Measurements from ENCODE around the gene SGK1.

SGK1 gene

DNA sequence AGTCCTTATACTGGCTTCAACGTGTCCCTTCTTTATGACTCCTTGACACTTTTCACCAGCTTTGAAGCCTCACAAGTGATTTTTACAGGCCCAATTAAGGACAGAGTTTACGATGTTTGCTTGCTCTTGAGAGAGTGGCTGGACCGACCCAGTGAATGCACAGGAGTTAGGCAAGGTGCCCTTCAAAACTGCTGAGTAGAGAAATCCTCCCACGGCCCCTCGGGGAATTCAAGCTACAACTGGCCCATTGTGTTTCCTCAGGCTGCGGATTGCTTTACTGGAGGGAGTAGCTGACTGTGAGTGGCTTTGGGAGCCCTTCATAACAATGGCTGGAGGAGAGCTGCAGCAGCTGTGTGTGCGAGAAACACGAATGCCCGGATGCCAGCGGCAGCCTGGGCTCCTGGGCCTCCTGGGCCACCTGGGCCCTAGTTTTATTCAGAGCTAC, 50.0 kb downstream of the SGK1 start:
- Histone ChIP-seq H3K27me3 (ENCODE audit: insufficient read depth, low read length) (no peaks in the 10 kb centered on the region), H3K27ac (ENCODE audit: low read depth, low read length, poor library complexity, severe bottlenecking) (no peak overlapping the region), H3K4me2 (ENCODE audit: low read length) (no peak overlapping the region), H3K4me1 (ENCODE audit: insufficient read depth, low read length, severe bottlenecking) (no peaks in the 10 kb centered on the region), H4K20me1 (ENCODE audit: insufficient read depth, low read length) (no peaks in the 10 kb centered on the region), H3K9me3 (ENCODE audit: low read length) (no peaks in the 10 kb centered on the region), H3K9me2 (ENCODE audit: low read depth, low read length) (no peaks in the 10 kb centered on the region), H3K79me2 (ENCODE audit: insufficient read depth, low read length) (no peaks in the 10 kb centered on the region), H3F3A (ENCODE audit: insufficient read depth, low read length) (no peaks in the 10 kb centered on the region), H3K9ac (ENCODE audit: low read length) (no peak overlapping the region), H3K36me3 (ENCODE audit: insufficient read depth, low read length) (no peaks in the 10 kb centered on the region), H2AFZ (ENCODE audit: low read length) (no peak overlapping the region), H3K4me3 (ENCODE audit: low read depth, low read length, poor library complexity, severe bottlenecking) (no peak overlapping the region)
- no peak for TF ChIP-seq EZH2 (IDR thresholded peaks at IDR 0.05; ENCODE audit: borderline replicate concordance, low read length)
- TF ChIP-seq, protein P1, sequence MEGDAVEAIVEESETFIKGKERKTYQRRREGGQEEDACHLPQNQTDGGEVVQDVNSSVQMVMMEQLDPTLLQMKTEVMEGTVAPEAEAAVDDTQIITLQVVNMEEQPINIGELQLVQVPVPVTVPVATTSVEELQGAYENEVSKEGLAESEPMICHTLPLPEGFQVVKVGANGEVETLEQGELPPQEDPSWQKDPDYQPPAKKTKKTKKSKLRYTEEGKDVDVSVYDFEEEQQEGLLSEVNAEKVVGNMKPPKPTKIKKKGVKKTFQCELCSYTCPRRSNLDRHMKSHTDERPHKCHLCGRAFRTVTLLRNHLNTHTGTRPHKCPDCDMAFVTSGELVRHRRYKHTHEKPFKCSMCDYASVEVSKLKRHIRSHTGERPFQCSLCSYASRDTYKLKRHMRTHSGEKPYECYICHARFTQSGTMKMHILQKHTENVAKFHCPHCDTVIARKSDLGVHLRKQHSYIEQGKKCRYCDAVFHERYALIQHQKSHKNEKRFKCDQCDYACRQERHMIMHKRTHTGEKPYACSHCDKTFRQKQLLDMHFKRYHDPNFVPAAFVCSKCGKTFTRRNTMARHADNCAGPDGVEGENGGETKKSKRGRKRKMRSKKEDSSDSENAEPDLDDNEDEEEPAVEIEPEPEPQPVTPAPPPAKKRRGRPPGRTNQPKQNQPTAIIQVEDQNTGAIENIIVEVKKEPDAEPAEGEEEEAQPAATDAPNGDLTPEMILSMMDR (IDR thresholded peaks at IDR 0.05; ENCODE audit: low read length): no peak

- H3K9me3 ChIP-seq (ENCODE audit: low read length): no peaks in the 10 kb centered on the region
- no peaks in the 10 kb centered on the region for H3K79me2 ChIP-seq (ENCODE audit: insufficient read depth, low read length)
- H3K4me3 ChIP-seq (ENCODE audit: low read depth, low read length, poor library complexity, severe bottlenecking): no peak overlapping the region
- H3K4me2 ChIP-seq (ENCODE audit: low read length): no peak overlapping the region
- no peak overlapping the region for H3K9ac ChIP-seq (ENCODE audit: low read length)
- no peaks in the 10 kb centered on the region for H3K9me2 ChIP-seq (ENCODE audit: low read depth, low read length)
- no peaks in the 10 kb centered on the region for H3K27me3 ChIP-seq (ENCODE audit: insufficient read depth, low read length)
- no peaks in the 10 kb centered on the region for H3K4me1 ChIP-seq (ENCODE audit: insufficient read depth, low read length, severe bottlenecking)
- H4K20me1 ChIP-seq (ENCODE audit: insufficient read depth, low read length): no peaks in the 10 kb centered on the region
- H3K36me3 ChIP-seq (ENCODE audit: insufficient read depth, low read length): no peaks in the 10 kb centered on the region
- no peak overlapping the region for H2AFZ ChIP-seq (ENCODE audit: low read length)
- TF ChIP-seq EZH2 (IDR thresholded peaks at IDR 0.05; ENCODE audit: borderline replicate concordance, low read length): no peak
- TF ChIP-seq, protein P1 (IDR thresholded peaks at IDR 0.05; ENCODE audit: low read length): no peak
- H3F3A ChIP-seq (ENCODE audit: insufficient read depth, low read length): no peaks in the 10 kb centered on the region
- H3K27ac ChIP-seq (ENCODE audit: low read depth, low read length, poor library complexity, severe bottlenecking): no peak overlapping the region
These were observed 51.1 kb downstream of the SGK1 start for GRCh38 chr6:134266776-134267175.

DNA sequence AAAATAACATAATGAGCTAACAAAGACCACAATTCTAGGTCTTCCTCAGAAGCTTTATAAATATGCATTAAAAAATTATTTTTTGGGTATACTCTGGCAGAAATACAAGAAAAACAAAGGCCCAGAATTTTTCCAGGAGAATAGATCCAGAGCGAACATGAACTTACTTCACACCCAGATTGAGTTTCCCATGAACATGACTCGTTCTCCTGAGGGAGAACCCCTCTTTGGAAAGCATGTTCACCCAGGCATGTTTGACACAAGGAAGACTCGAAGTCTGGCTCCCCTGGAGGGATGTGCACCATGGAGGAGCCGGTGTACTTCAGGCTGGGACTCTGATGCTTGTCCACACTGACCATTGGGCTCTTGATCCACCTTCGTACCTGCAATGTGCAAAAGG, 56.1 kb downstream of the SGK1 start:
- Histone ChIP-seq H3K9me3 (ENCODE audit: low read length) (no peaks in the 10 kb centered on the region), H3F3A (ENCODE audit: insufficient read depth, low read length) (no peaks in the 10 kb centered on the region), H3K9ac (ENCODE audit: low read length) (no peak overlapping the region), H3K9me2 (ENCODE audit: low read depth, low read length) (no peaks in the 10 kb centered on the region), H2AFZ (ENCODE audit: low read length) (no peak overlapping the region), H3K4me2 (ENCODE audit: low read length) (no peak overlapping the region), H4K20me1 (ENCODE audit: insufficient read depth, low read length) (no peaks in the 10 kb centered on the region), H3K36me3 (ENCODE audit: insufficient read depth, low read length) (no peaks in the 10 kb centered on the region), H3K4me3 (ENCODE audit: low read depth, low read length, poor library complexity, severe bottlenecking) (no peak overlapping the region), H3K4me1 (ENCODE audit: insufficient read depth, low read length, severe bottlenecking) (no peaks in the 10 kb centered on the region), H3K79me2 (ENCODE audit: insufficient read depth, low read length) (no peaks in the 10 kb centered on the region), H3K27me3 (ENCODE audit: insufficient read depth, low read length) (no peaks in the 10 kb centered on the region), H3K27ac (ENCODE audit: low read depth, low read length, poor library complexity, severe bottlenecking) (no peak overlapping the region)
- TF ChIP-seq EZH2 (IDR thresholded peaks at IDR 0.05; ENCODE audit: borderline replicate concordance, low read length): no peak
- TF ChIP-seq, protein P1 (IDR thresholded peaks at IDR 0.05; ENCODE audit: low read length): no peak
